Measurements from ENCODE around the gene GAREM1.

GAREM1 gene

DNA sequence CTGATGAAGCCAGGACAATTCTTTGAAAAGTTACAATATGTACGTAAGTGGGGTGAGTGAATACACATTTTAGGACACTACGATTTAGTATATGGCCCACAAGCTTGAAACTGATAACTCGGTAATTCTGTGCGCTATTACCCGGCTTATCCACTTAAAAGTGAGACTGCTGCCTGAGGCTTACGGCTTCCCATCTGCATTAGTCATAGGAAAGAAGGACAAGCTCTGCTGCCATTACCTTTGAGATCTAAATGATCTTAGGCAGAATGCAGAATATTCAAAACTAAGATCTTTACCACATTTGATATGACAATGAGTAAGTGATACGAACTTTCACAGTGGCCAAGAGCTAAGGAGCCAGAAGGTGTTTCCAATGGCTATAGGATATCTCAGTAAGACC is 133.3 kb downstream of the GAREM1 start:
- no peaks in the 10 kb centered on the region for H3K27me3 ChIP-seq (ENCODE audit: insufficient read depth, low read length)
- no peak overlapping the region for H3K27ac ChIP-seq (ENCODE audit: low read depth, low read length, poor library complexity, severe bottlenecking)
- no peak overlapping the region for H3K9ac ChIP-seq (ENCODE audit: low read length)
- no peaks in the 10 kb centered on the region for H3K36me3 ChIP-seq (ENCODE audit: insufficient read depth, low read length)
- no peaks in the 10 kb centered on the region for H3K79me2 ChIP-seq (ENCODE audit: insufficient read depth, low read length)
- no peaks in the 10 kb centered on the region for H4K20me1 ChIP-seq (ENCODE audit: insufficient read depth, low read length)
- TF ChIP-seq, protein P1, sequence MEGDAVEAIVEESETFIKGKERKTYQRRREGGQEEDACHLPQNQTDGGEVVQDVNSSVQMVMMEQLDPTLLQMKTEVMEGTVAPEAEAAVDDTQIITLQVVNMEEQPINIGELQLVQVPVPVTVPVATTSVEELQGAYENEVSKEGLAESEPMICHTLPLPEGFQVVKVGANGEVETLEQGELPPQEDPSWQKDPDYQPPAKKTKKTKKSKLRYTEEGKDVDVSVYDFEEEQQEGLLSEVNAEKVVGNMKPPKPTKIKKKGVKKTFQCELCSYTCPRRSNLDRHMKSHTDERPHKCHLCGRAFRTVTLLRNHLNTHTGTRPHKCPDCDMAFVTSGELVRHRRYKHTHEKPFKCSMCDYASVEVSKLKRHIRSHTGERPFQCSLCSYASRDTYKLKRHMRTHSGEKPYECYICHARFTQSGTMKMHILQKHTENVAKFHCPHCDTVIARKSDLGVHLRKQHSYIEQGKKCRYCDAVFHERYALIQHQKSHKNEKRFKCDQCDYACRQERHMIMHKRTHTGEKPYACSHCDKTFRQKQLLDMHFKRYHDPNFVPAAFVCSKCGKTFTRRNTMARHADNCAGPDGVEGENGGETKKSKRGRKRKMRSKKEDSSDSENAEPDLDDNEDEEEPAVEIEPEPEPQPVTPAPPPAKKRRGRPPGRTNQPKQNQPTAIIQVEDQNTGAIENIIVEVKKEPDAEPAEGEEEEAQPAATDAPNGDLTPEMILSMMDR (IDR thresholded peaks at IDR 0.05; ENCODE audit: low read length), result no peak
- no peak for TF ChIP-seq EZH2 (IDR thresholded peaks at IDR 0.05; ENCODE audit: borderline replicate concordance, low read length)
- H3K9me2 ChIP-seq (ENCODE audit: low read depth, low read length), result no peaks in the 10 kb centered on the region
- H3F3A ChIP-seq (ENCODE audit: insufficient read depth, low read length), result no peaks in the 10 kb centered on the region
- no peak overlapping the region for H2AFZ ChIP-seq (ENCODE audit: low read length)
- H3K4me2 ChIP-seq (ENCODE audit: low read length), result no peak overlapping the region
- H3K4me1 ChIP-seq (ENCODE audit: insufficient read depth, low read length, severe bottlenecking), result no peaks in the 10 kb centered on the region
- no peak overlapping the region for H3K4me3 ChIP-seq (ENCODE audit: low read depth, low read length, poor library complexity, severe bottlenecking)
- no peaks in the 10 kb centered on the region for H3K9me3 ChIP-seq (ENCODE audit: low read length)

DNA sequence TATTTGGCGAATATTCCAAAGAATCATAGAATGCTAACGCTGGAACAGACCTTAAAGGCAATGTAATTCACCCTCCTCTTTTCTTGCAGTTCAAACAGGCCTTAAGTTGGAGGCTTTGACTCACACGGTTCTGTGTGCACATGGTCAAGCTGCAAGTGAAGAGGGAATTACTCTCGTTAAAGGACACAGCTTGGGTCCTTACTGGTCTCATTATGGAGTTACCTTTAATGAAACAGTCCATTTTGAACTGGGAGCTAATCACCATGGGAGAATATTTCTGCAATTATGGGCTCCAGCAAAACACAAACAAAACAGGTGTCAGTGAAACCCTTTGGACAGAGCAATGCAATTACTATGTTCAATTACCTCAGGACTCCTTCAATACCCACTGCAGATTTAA is 135.5 kb downstream of the GAREM1 start:
- no peak overlapping the region for H3K4me2 ChIP-seq (ENCODE audit: low read length)
- no peaks in the 10 kb centered on the region for H3K9me2 ChIP-seq (ENCODE audit: low read depth, low read length)
- no peaks in the 10 kb centered on the region for H3K36me3 ChIP-seq (ENCODE audit: insufficient read depth, low read length)
- TF ChIP-seq EZH2 (IDR thresholded peaks at IDR 0.05; ENCODE audit: borderline replicate concordance, low read length), result no peak
- TF ChIP-seq, protein P1 (IDR thresholded peaks at IDR 0.05; ENCODE audit: low read length), result no peak
- no peak overlapping the region for H3K9ac ChIP-seq (ENCODE audit: low read length)
- H2AFZ ChIP-seq (ENCODE audit: low read length), result no peak overlapping the region
- no peaks in the 10 kb centered on the region for H3K4me1 ChIP-seq (ENCODE audit: insufficient read depth, low read length, severe bottlenecking)
- no peaks in the 10 kb centered on the region for H3K27me3 ChIP-seq (ENCODE audit: insufficient read depth, low read length)
- no peaks in the 10 kb centered on the region for H3F3A ChIP-seq (ENCODE audit: insufficient read depth, low read length)
- H3K9me3 ChIP-seq (ENCODE audit: low read length), result no peaks in the 10 kb centered on the region
- no peaks in the 10 kb centered on the region for H4K20me1 ChIP-seq (ENCODE audit: insufficient read depth, low read length)
- H3K27ac ChIP-seq (ENCODE audit: low read depth, low read length, poor library complexity, severe bottlenecking), result no peak overlapping the region
- H3K79me2 ChIP-seq (ENCODE audit: insufficient read depth, low read length), result no peaks in the 10 kb centered on the region
- H3K4me3 ChIP-seq (ENCODE audit: low read depth, low read length, poor library complexity, severe bottlenecking), result no peak overlapping the region

DNA sequence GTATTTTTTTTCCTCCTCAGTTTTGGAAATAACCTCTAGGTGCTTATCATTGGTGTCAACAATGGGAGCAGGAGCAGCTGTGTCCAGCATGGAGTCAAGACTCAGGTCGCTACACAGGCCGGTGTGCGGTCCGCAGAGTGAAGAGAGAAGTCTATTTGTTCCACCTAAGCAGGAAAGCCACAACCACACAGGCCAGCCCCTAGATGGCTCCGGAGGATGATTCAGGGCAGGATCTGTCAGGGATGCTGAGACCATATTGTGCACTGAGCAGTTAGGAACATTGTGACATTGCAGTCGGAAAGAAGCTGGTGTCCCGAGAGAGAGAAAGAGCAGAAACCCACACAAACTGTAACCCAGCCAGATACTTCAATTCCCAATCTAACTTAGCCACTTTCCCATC is 136.9 kb downstream of the GAREM1 start:
- Histone ChIP-seq H4K20me1 (ENCODE audit: insufficient read depth, low read length) (no peaks in the 10 kb centered on the region), H3F3A (ENCODE audit: insufficient read depth, low read length) (no peaks in the 10 kb centered on the region), H3K4me1 (ENCODE audit: insufficient read depth, low read length, severe bottlenecking) (no peaks in the 10 kb centered on the region), H3K9ac (ENCODE audit: low read length) (no peak overlapping the region), H3K27ac (ENCODE audit: low read depth, low read length, poor library complexity, severe bottlenecking) (no peak overlapping the region), H3K36me3 (ENCODE audit: insufficient read depth, low read length) (no peaks in the 10 kb centered on the region), H3K79me2 (ENCODE audit: insufficient read depth, low read length) (no peaks in the 10 kb centered on the region), H3K27me3 (ENCODE audit: insufficient read depth, low read length) (no peaks in the 10 kb centered on the region), H3K4me3 (ENCODE audit: low read depth, low read length, poor library complexity, severe bottlenecking) (no peak overlapping the region), H3K4me2 (ENCODE audit: low read length) (no peak overlapping the region), H3K9me3 (ENCODE audit: low read length) (no peaks in the 10 kb centered on the region), H3K9me2 (ENCODE audit: low read depth, low read length) (no peaks in the 10 kb centered on the region), H2AFZ (ENCODE audit: low read length) (no peak overlapping the region)
- TF ChIP-seq, protein P1 (IDR thresholded peaks at IDR 0.05; ENCODE audit: low read length), result no peak
- no peak for TF ChIP-seq EZH2 (IDR thresholded peaks at IDR 0.05; ENCODE audit: borderline replicate concordance, low read length)
